GM10266 (cell line): ENCODE results near the gene ATP1A1.

Source experiments
- DNase-seq: peaks from one replicate; pipeline ENCODE4 v3.0.0; 2012; ENCODE audit errors: extremely low spot score
- TF ChIP-seq, protein P1 (sequence below): IDR thresholded peaks from 2 replicates; pipeline ENCODE4 v1.5.1; 2012; ENCODE audit warnings: mild to moderate bottlenecking, low read depth; ENCODE audit not compliant: control insufficient read depth, insufficient read depth; ENCODE audit errors: missing control alignments

Gene ATP1A1

DNA sequence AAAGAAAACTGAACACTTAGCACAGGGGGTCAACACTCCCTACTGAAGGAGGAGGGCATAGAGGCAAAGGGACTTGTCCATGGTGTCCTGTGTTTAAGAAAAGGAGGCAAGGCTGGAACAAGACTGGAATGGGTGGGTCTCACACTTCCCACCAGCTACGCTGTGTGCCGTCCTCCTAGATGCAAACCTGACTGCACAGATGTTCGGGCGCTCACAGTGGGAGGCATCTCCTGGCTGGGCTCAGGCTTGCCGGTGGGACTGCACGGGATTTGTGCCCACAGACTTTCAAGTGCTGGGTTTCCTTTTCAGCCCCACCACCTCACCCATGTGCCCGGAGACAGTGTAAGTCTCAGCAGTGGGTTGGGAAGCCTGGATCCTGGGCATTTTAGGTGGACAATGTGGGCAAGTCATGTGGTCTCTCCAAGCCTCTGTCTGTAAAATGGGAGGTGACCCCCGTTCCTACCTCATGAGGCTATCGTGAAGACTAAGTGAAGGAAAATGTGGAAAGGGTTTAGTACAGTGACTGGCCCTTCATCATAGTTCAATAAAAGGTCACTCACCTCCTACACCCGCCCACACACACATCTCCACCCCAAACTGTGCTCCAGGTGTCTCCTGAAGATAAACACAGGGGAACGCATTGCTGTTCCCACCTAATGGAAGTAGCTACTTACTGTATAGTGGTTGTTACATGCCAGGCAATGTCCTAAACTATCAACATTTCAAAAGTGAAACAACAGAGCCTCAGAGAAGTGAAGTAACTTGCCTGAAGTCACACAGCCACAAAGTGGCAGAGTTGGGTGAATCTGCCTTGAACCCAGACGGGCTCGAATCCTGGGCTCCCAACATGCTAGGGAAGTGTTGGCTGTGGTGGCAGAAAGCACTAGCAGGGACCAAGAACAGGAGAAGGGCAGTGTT, 36.0 kb downstream of the ATP1A1 start:
- TF ChIP-seq, protein P1, sequence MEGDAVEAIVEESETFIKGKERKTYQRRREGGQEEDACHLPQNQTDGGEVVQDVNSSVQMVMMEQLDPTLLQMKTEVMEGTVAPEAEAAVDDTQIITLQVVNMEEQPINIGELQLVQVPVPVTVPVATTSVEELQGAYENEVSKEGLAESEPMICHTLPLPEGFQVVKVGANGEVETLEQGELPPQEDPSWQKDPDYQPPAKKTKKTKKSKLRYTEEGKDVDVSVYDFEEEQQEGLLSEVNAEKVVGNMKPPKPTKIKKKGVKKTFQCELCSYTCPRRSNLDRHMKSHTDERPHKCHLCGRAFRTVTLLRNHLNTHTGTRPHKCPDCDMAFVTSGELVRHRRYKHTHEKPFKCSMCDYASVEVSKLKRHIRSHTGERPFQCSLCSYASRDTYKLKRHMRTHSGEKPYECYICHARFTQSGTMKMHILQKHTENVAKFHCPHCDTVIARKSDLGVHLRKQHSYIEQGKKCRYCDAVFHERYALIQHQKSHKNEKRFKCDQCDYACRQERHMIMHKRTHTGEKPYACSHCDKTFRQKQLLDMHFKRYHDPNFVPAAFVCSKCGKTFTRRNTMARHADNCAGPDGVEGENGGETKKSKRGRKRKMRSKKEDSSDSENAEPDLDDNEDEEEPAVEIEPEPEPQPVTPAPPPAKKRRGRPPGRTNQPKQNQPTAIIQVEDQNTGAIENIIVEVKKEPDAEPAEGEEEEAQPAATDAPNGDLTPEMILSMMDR = no peak
- DNase-seq = no peak

GRCh38 chr1:116409751-116410191, 36.7 kb downstream of the ATP1A1 start:
- DNase-seq = no peak

DNA sequence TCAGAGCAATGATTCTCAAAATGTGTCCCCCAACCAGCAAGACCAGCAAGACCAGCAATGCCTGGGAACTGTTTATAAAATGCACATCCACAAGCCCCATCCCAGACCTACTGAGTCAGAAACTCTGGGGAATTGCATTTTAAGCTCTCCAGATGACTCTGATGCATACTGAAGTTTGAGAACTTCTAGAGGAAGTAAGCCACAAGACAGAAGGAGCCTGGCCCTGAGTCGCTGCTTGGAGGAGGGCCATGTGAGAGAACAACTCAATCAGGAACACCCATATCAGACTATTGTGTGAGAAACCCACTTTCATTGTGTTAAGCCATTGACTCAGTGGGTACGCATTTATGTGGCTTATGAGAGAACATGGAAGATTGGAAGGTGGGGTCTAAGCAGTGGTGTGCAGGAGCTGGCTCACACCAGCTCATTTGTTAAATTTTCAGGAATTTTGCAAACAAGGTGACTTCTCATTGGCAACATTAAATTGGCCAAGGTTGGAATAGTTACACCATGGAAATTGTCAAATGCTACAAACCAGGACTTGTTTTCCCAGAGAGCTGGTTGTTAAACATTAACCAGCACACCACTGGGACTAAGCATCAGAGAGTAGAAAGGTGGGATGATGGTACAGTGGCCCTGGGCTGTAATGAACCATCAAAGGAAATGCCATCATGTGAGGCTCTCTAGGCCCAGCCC, 38.9 kb downstream of the ATP1A1 start:
- TF ChIP-seq, protein P1 = no peak
- DNase-seq = no peak

More at GRCh38 chr1:116409751-116410191, 36.7 kb downstream of the ATP1A1 start:
- TF ChIP-seq, protein P1 = no peak

DNA sequence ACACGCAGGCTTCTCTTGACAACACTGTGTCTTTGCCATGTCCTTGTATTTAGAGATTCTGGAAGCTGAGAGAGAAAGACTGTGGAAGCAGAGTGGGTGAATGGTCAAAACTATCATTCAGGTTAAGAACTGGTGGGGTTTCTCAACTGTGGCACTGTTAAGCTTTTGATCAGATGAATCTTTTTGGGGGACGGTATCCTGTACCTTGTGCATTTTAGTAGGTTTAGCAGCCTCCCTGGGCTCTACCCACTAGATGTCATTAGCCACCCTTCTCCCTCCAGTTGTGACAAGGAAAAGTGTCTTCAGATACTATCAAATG, 39.4 kb downstream of the ATP1A1 start:
- TF ChIP-seq, protein P1 = no peak
- no peak for DNase-seq

GRCh38 chr1:116412898-116413297, 39.9 kb downstream of the ATP1A1 start:
- DNase-seq = no peak
- TF ChIP-seq, protein P1 = no peak

DNA sequence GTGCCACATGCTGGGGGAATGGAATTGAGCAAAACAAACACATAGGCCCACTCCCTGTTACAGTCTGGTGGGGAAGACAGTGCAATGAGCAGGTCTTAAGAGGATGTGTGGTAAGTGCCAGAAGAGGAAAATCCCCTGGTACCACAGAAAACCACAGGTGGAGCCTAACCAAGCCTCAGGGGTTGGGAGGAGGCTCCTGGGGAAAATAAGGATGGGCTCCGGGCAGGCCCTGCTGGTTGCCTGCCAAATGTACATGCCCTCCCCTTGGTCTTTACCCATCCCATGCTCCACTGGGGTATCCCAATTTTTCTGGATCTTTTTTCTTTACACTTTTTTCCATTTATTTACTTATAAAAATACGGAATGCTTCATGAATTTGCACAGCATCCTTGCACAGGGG, 40.4 kb downstream of the ATP1A1 start:
- TF ChIP-seq, protein P1 = no peak
- no peak for DNase-seq

DNA sequence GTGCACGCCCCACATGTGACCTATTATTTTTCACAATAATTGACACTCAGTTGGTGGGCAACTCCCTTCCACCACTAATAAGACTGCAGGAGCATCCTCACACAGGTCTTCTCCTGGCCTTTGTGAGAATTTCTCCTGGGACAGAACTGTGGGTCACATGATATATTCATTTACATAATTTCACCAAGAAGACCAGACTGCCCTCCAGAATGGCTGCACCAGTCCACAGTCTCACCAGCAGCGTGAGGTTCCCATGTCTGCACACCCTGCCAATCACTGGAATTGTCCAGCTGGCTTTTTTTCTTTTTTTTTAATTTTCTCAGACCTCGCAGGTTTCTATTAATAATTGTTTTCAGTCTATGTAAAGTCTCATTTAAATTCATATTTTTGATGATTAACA, 41.3 kb downstream of the ATP1A1 start:
- no peak for DNase-seq
- TF ChIP-seq, protein P1 = no peak
